Epithelial cell of proximal tubule (primary cell): ENCODE results near the gene PTPRT. TPM values are rescaled to one million over a fixed set of nuclear protein-coding genes. Genes with fewer than 3 reads are reported as not detected.

Experiments used
- DNase-seq: peaks from one replicate; pipeline ENCODE4 v3.0.0-alpha.2; 2011; ENCODE audit warnings: low read depth
- H3K4me3 ChIP-seq: 2 replicates; pipeline ENCODE4 v1.5.1; 2011; ENCODE audit warnings: low read depth, mild to moderate bottlenecking, low read length
- CTCF ChIP-seq: conservative IDR thresholded peaks from 2 replicates; pipeline ENCODE4 v1.5.1; 2012; ENCODE audit warnings: low read depth, mild to moderate bottlenecking, low read length
- total RNA-seq: library from RNA; depleted of rRNA; stranded (reverse); fragments of >200 nt; gene quantifications from 2 replicates; pipeline ENCODE4 v1.2.3, GENCODE V29; 2015

Gene PTPRT
- total RNA-seq, 1 donor from 2014 or later = not detected

DNA sequence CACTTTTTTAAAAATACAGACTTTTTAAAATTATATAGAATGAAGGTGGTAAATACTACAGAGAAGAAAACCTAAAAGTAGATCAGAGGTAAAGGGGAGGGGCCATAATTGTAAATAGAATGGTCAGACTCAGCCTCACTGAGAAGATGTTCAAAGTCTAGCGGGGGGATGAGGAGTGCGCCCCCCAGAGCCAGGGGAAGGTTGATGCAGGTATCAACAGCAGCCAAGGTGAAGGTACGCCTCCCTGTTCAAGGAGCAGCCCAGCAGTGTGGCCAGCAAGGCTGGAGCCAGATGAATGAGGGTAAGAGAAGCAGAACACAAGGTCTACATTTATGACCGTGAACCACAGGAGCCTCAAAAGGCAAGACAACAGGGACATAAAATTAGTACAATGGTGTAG is 204.1 kb downstream of the PTPRT start:
- H3K4me3 ChIP-seq = no peak overlapping the region
- no peak for DNase-seq
- no peak for TF ChIP-seq CTCF

GRCh38 chr20:42982218-42982617 is 207.5 kb downstream of the PTPRT start:
- DNase-seq = no peak
- TF ChIP-seq CTCF = no peak
- H3K4me3 ChIP-seq = no peak overlapping the region

DNA sequence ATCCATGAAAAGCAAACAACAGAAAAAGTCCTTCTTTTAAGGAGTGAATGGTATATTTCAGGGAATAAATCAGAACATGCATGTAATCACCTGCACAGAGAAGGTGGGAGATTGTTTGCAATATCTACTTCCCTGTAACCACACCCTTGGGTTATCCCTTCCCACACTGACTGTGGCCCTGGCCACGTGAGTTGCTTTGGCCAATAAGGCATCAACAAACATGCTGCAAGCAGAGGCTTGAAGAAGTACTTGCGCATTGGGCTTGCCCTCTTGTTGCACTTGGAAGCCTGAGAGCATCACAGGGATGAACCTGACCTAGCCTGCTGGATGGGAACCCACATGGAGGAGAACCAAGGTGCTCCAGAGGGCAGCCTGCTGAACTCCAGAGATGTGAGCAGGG is 208.5 kb downstream of the PTPRT start:
- no peak for TF ChIP-seq CTCF
- no peak for DNase-seq
- H3K4me3 ChIP-seq = no peak overlapping the region

DNA sequence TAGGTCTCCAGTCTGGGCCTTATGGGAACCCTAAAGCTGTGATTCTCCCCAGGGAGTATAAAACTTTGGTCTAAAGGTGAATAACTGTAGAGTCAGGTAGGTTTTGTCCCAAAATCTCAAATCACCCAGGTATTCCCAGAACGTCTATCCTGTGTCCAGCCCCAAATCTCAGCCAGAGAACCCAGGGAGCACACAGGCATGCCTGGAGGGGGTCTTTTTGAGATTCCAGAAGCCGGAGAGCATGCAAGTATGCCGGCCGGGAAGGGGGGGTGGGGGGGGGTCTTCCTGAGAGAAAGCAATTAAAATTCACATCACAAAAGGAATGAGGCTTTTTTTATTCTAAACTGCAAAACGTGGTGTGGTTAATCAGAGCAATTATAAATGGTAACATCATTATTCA is 210.0 kb downstream of the PTPRT start:
- no peak overlapping the region for H3K4me3 ChIP-seq
- TF ChIP-seq CTCF = no peak
- DNase-seq = no peak

DNA sequence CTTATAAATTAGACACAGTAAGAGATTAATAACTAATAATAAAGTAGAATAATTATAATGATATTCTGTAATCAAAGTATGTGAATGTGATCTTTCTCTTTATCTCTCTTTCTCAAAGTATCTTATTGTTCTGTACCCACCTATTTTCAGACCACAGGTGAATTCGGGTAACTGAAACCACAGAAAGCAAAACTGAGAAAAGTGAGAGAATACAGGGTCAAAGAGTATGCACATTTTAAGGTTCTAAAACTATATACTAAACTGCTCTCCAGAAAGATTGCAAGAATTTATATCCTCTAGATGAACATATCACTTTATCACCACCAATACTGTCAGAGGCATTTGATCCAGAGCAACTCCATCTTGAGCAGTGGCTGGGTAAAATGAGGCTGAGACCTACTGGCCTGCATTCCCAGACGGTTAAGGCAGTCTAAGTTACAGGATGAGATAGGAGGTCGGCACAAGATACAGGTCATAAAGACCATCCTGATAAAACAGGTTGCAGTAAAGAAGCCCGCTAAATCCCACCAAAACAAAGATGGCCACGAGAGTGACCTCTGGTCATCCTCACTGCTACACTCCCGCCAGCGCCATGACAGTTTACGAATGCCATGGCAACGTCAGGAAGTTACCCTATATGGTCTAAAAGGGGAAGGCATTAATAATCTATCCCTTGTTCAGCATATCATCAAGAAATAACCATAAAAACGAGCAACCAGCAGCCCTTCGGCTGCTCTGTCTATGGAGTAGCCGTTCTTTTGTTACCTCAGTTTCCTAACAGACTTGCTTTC is 211.3 kb downstream of the PTPRT start:
- no peak overlapping the region for H3K4me3 ChIP-seq
- DNase-seq = no peak
- no peak for TF ChIP-seq CTCF

- H3K4me3 ChIP-seq = no peak overlapping the region
- DNase-seq = no peak
- TF ChIP-seq CTCF = no peak
These were observed 213.7 kb downstream of the PTPRT start for GRCh38 chr20:42975974-42976373.

DNA sequence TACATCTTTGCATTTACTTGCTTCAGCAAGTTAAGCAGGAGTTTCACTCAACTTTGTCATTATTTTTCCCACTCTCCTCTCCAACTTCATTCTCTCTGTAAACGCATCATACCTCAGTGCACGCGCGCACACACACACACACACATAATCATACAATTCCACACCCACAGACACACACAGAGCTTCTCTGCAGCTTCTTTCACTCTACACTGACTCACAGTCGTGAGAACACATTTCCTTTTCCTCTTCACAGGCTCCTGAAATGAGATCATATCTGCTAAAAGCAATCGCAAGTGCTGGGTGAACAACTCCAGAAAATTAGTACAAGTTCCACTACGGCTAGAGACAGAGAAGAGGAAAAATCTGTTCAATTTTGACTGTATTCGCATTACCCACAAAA is 215.4 kb downstream of the PTPRT start:
- DNase-seq = no peak
- no peak for TF ChIP-seq CTCF
- no peak overlapping the region for H3K4me3 ChIP-seq
